ENCODE data around the gene LSG1. TPM values are rescaled to one million over a fixed set of nuclear protein-coding genes. Genes with fewer than 3 reads are reported as not detected.

LSG1 gene
- 43.4 and 50.0 TPM in 2 replicates for total RNA-seq

DNA sequence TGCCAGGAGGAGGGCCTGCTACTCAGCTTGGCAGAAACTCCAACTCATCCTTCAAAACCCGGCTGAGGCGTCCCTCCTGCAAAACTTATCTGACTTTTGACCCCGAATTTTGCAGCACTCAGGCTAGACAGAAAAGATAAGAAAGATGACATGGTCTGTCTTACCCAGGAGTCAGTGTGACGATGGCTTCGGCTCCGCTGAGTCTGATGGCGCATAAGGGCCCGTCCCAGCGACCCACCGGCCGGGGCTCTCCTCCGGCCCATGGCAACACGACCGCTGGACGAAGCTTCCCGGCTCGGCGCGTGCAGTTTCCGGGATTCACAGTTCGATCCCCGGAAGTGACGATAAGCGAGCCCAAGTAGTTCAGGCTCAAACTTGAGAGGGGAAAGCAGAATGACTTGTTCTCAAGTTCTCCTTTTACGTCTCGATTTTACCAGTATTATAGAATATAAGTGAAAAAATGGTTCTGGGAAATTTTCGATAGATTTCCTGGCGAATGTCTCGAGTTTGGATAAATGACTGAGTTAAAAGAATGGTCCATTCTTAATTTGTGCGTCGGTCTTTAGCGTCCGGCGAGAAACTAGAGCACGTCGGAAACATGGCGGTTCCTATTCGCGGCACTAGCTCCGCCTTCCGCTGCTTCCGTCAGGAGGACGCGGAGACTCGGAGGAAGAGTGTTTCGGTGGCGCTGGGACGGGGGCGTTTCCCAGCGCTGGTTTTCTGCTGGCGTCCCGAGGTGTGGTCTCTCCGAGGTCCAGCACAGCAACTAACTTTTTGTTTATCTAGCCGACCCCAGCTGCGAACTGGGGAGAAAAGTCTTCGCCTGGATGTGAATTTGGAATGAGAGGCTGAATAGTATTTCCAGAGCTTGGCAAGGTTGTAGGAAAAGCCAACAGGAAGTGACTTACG lies at the start of gene LSG1:
LSG1 (minus strand) TSS at position 292 of the 909 bp plus-strand sequence; CDS start at position 263, 29 bp downstream.

DNA sequence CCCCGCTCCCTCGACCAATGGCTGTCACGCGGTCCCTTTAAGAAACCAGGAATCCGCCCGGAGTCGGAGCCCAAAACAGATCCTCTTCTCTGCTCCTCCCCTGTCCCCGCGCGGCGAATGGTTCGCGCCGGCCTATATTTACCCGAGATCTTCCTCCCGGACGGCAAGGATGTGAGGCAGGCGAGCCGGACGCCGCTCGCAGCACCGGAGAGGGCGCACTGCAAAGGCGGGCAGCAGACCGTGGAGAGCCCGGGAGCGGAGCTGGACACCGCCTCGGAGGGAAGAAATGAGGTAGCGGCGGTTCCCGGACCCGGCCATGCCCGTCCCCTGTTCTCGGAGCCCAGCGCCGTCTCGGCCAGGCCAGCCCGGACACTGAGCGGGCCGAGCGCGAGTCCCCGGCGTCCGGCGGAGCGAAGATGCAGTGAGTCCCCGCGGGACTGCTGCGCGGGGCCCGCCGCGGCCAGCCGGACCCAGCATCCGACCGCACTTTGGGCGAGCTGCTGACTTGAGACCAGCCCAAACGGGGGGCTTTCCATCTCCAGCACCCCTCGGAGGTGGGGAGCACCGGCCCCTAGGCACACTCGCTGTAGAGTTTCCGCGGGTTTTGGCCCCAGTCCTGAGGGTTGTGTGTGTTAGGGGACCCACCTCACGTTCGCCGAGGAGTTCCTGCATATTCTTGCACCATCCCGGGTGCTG lies 13.9 kb upstream of the LSG1 start, which contains the start of gene FAM43A:
FAM43A (plus strand) TSS at position 166 of the 696 bp plus-strand sequence. CDS start 944 bp downstream, outside the sequence.

DNA sequence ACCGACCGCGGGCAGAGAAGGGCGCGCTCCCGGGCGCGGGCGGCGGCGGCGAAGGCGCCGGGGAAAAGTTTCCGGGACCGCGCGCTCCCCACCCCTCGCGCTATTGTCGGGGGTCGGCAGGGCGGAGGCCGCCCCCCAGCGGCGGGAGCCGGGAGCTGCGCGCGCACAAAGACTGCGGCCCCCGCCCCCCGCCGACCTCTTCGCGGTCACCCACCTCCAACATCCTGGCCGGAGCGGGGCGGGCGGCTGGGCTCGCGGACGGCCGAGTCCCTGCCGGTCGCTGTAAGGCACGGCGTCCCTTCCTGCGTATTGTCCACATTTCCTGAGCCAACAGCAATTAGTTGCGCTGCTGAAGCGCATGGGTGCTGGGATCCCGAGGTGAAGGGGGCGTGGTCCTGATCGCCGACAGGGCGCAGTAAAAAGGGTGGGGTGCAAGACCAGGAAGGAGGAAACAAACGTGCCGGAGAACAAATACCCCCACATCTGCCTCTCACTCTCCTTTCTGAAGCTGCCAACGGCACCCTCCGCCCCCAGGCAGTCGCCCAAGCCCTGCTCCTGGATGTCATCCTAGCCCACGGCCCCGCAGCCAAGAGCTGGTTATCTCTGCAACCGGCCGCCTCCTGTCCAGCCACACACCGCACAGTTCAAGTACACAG lies 38.5 kb downstream of the LSG1 start, which contains the start of gene TMEM44:
TMEM44 (minus strand) TSS at position 71 of the 656 bp plus-strand sequence. CDS start 204 bp downstream, outside the sequence.

Small RNA genes within 50 kb of the gene (small RNA-seq; reads per million reads assigned to genes)
- not detected for gene AC046143.2

Other genes with a start within 250 kb of the LSG1 start
- 188 and 285 TPM in 2 replicates for gene ATP13A3, start 185.2 kb downstream of the LSG1 start, total RNA-seq
- gene TMEM44, start 38.8 kb downstream of the LSG1 start, total RNA-seq: 8.1 and 20.3 TPM in 2 replicates
- gene FAM43A, start 13.7 kb upstream of the LSG1 start, total RNA-seq: 7.3 and 10.2 TPM in 2 replicates